ENCODE data around the gene TMEM11. TPM values are rescaled to one million over a fixed set of nuclear protein-coding genes. Genes with fewer than 3 reads are reported as not detected.
A peak's percentile ranks its signal among the peaks of the same experiment; 100 is the strongest.

Gene TMEM11
- polyA plus RNA-seq, 3 donors, result 25.7 to 68.1 (median 59.5) TPM

DNA sequence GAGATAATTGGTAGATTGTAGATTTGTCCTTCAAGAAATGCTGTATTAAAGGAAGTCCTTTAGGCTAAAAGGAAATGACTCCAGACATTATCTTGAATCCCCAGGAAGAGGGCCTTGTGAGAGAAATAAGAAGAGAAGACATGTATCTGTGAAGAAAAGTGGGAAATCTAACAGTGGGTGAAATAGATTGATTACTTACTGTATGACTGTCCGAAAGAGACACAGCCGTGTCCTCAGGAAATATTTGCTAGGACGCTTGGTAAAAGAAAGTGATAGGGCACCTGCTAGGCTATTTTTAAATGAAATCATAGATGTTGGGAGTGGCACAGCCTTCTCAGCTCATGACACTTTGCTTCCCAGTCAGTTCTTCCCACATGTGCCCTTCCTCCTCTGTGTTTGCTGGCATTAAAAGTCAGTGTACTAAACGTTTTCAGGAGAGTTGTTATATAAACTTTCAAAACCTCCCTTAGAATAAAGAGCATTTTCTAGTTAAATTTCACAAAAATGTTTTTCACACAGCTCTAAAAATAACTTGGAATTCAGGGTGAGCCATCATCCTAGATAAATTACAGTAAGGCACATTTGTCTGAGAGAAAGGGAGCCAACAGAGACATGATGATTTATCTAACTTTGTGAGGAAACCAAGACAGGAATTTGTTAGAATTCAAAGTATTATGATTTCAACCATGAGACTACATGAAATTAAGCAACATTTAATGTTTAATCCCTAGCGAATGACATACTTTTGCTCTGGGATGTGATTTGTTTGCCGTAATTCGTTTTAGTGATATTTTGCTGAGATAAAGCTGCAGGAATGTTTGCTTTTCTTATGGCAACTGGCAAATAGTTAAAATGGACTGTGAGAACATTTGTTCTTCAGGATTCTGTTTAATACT is 52.2 kb downstream of the TMEM11 start:
- H3K4me3 Mint-ChIP-seq, result no peak overlapping the region
- H3K27ac Mint-ChIP-seq, result peak overlapping the region in 1 of 7 donors; percentile 34
- intact Hi-C loops (cut with micrococcal nuclease), result no loop called here
- H3K9me3 Mint-ChIP-seq, result peaks cover 0 to 3% (median 0%) of the 10 kb centered on the region in 7 donors
- H3K4me1 ChIP-seq (ENCODE audit: control insufficient read depth in 1 of 2, insufficient read depth in 2 of 2, low read length in 2 of 2), result peaks cover 4 to 24% of the 10 kb centered on the region in 2 donors
- no peak overlapping the region for H3K4me2 ChIP-seq (replicated peaks; ENCODE audit: extremely low read depth, low read length, poor library complexity, severe bottlenecking)
- no peak for DNase-seq
- H3K79me2 ChIP-seq (ENCODE audit: insufficient read depth, low read length), result peaks cover 68% of the 10 kb centered on the region
- peaks cover 50% of the 10 kb centered on the region for H3K4me1 Mint-ChIP-seq
- H3K27me3 ChIP-seq (ENCODE audit: control insufficient read depth in 2 of 2, insufficient read depth in 2 of 2, low read length in 2 of 2), result no peaks in the 10 kb centered on the region
- H3K9ac ChIP-seq (ENCODE audit: insufficient read depth, low read length, poor library complexity, severe bottlenecking), result no peak overlapping the region
- peaks cover 0 to 20% of the 10 kb centered on the region in 2 donors for H3K36me3 Mint-ChIP-seq
- peaks cover 0 to 1% (median 1%) of the 10 kb centered on the region in 3 donors for H3K27me3 Mint-ChIP-seq (ENCODE audit: low read depth in 3 of 3)
- no peak overlapping the region for H2AFZ ChIP-seq (ENCODE audit: insufficient read depth, low read depth, low read length, poor library complexity, severe bottlenecking)
- H3K9me3 ChIP-seq (replicated peaks in 1 of 2; ENCODE audit: control insufficient read depth in 1 of 2, insufficient read depth in 1 of 2, low read length in 2 of 2), result no peaks in the 10 kb centered on the region
- H3K36me3 ChIP-seq (replicated peaks in 1 of 2; ENCODE audit: control insufficient read depth in 1 of 2, insufficient read depth in 2 of 2, low read length in 2 of 2), result peaks cover 0 to 6% of the 10 kb centered on the region in 2 donors
- no peak overlapping the region for H3K4me3 ChIP-seq (replicated peaks in 1 of 3; ENCODE audit: low read depth in 2 of 3, low read length in 3 of 3)
- no peaks in the 10 kb centered on the region for H4K20me1 ChIP-seq (ENCODE audit: insufficient read depth, low read length)
- no peak overlapping the region for H3K27ac ChIP-seq (ENCODE audit: low read depth in 1 of 2, low read length in 2 of 2)
- 91% methylated on average over 4 of the region's 7 CpGs for WGBS (ENCODE audit: insufficient coverage)
- TF ChIP-seq, protein P1, sequence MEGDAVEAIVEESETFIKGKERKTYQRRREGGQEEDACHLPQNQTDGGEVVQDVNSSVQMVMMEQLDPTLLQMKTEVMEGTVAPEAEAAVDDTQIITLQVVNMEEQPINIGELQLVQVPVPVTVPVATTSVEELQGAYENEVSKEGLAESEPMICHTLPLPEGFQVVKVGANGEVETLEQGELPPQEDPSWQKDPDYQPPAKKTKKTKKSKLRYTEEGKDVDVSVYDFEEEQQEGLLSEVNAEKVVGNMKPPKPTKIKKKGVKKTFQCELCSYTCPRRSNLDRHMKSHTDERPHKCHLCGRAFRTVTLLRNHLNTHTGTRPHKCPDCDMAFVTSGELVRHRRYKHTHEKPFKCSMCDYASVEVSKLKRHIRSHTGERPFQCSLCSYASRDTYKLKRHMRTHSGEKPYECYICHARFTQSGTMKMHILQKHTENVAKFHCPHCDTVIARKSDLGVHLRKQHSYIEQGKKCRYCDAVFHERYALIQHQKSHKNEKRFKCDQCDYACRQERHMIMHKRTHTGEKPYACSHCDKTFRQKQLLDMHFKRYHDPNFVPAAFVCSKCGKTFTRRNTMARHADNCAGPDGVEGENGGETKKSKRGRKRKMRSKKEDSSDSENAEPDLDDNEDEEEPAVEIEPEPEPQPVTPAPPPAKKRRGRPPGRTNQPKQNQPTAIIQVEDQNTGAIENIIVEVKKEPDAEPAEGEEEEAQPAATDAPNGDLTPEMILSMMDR (IDR thresholded peaks at IDR 0.05), result no peak

DNA sequence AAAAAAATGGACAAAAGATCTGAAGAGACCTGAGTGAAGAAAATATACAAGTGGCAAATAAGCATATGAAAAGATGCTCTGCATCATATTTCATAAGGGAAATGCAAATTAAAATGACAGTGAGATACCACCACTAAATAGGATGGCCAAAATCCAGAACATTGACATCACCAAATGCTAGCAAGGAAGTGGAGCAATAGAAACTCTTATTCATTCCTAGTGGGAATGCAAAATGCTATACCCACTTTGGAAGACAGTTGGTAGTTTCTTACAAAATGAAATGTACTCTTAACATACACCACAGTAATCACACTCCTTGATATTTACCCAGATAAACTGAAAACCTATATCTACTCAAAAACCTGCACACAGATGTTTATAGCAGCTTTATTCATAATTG is 53.6 kb downstream of the TMEM11 start:
- no peak for DNase-seq
- no peak overlapping the region for H2AFZ ChIP-seq (ENCODE audit: insufficient read depth, low read depth, low read length, poor library complexity, severe bottlenecking)
- no peak overlapping the region for H3K27ac ChIP-seq (ENCODE audit: low read depth in 1 of 2, low read length in 2 of 2)
- peaks cover 4 to 24% of the 10 kb centered on the region in 2 donors for H3K4me1 ChIP-seq (ENCODE audit: control insufficient read depth in 1 of 2, insufficient read depth in 2 of 2, low read length in 2 of 2)
- intact Hi-C loops (cut with micrococcal nuclease), result no loop called here
- H3K27me3 ChIP-seq (ENCODE audit: control insufficient read depth in 2 of 2, insufficient read depth in 2 of 2, low read length in 2 of 2), result no peaks in the 10 kb centered on the region
- Mint-ChIP-seq H3K9me3 (peaks cover 0 to 8% (median 2%) of the 10 kb centered on the region in 7 donors), H3K36me3 (peaks cover 0 to 17% of the 10 kb centered on the region in 2 donors), H3K4me1 (peaks cover 46% of the 10 kb centered on the region), H3K4me3 (no peak overlapping the region), H3K27me3 (ENCODE audit: low read depth in 3 of 3) (peaks cover 0 to 1% (median 1%) of the 10 kb centered on the region in 3 donors), H3K27ac (no peak overlapping the region)
- H3K4me2 ChIP-seq (replicated peaks; ENCODE audit: extremely low read depth, low read length, poor library complexity, severe bottlenecking), result no peak overlapping the region
- no peaks in the 10 kb centered on the region for H4K20me1 ChIP-seq (ENCODE audit: insufficient read depth, low read length)
- H3K9me3 ChIP-seq (replicated peaks in 1 of 2; ENCODE audit: control insufficient read depth in 1 of 2, insufficient read depth in 1 of 2, low read length in 2 of 2), result no peaks in the 10 kb centered on the region
- no peak overlapping the region for H3K4me3 ChIP-seq (replicated peaks in 1 of 3; ENCODE audit: low read depth in 2 of 3, low read length in 3 of 3)
- TF ChIP-seq, protein P1 (IDR thresholded peaks at IDR 0.05), result no peak
- H3K79me2 ChIP-seq (ENCODE audit: insufficient read depth, low read length), result peaks cover 63% of the 10 kb centered on the region
- H3K36me3 ChIP-seq (replicated peaks in 1 of 2; ENCODE audit: control insufficient read depth in 1 of 2, insufficient read depth in 2 of 2, low read length in 2 of 2), result no peaks in the 10 kb centered on the region
- H3K9ac ChIP-seq (ENCODE audit: insufficient read depth, low read length, poor library complexity, severe bottlenecking), result no peak overlapping the region

Measured in CD14-positive monocyte (primary cell).